Measurements from ENCODE around the gene AQP4.

- TF ChIP-seq NR1H2 (CRISPR knock-in tag; IDR thresholded peaks at IDR 0.05; ENCODE audit: borderline replicate concordance, low read depth) = no peak
- no peak for TF ChIP-seq ZNF484 (CRISPR knock-in tag; IDR thresholded peaks at IDR 0.05; ENCODE audit: borderline replicate concordance, low read depth)
- TF ChIP-seq, protein P1, sequence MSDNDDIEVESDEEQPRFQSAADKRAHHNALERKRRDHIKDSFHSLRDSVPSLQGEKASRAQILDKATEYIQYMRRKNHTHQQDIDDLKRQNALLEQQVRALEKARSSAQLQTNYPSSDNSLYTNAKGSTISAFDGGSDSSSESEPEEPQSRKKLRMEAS (IDR thresholded peaks at IDR 0.05) = no peak
- TF ChIP-seq ZNF672 (CRISPR knock-in tag; IDR thresholded peaks at IDR 0.05) = no peak
- no peak for TF ChIP-seq POLR2A (IDR thresholded peaks at IDR 0.05; ENCODE audit: insufficient read depth in 1 of 2, low read depth in 2 of 2, low read length in 2 of 2)
Observed at GRCh38 chr18:26813043-26813442, 52.5 kb downstream of the AQP4 start.

Measured in HepG2 (cell line).